ENCODE results near the gene AMDHD2. TPM values are rescaled to one million over a fixed set of nuclear protein-coding genes. Genes with fewer than 3 reads are reported as not detected.
"Not testable (repeated sequence)": the region's sequence is repeated elsewhere in the genome, so short reads cannot be mapped to it uniquely, and the experiment has no call there.

AMDHD2 gene
- total RNA-seq, 1 donor from 2014 or later, result 9.3 TPM

DNA sequence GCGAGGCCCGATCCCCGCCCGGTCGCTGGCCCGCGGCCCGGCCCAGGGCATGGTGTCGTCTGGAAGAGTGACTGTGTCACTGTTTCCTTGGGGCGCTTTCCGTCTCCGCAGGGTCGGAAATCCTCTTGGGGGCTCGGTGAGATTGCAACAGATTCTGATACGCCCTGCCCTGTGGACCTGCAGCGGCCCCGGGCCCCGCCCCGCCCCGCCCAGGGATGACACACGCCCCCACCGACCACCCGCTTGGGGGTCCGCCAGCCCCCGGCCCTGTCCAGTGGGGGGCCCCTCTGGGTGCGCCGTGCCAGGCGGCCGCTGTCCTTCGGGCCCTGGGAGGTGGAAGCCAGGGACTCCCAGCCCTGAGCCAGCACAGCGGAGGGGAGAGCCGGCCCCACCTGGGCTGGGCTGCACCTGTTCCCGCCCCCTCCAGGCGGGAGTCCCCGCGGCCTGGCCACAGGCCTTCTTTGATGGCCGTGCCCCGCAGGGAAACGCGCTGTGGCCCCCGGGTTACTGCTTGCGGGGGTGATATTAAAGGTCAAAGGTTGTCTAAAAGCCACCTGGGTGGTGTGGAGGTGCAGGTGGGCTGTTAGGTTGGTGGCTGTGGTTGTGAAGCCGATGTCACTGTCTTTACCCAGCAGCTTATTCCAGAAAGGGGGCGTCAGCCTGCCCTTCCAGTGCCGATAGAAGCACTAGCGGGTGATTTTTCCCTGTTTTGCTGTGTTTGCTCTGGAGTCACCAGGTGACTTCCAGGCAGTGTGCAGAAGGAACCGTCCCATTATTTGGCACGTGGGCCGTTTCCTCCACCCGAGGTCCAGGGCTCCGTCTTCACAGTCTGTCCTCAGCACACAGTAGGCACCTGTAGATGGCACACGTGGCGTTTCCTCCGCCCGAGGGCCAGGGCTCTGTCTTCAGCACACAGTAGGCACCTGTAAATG is 44.5 kb upstream of the AMDHD2 start:
- intact Hi-C loops (cut with micrococcal nuclease), result no loop called here
- no peaks in the 10 kb centered on the region for H3K36me3 ChIP-seq
- peak overlapping the region; percentile 79 for H3K4me3 ChIP-seq
- H3K4me1 ChIP-seq, result peaks cover 49% of the 10 kb centered on the region
- peaks cover 30% of the 10 kb centered on the region for H3K27me3 ChIP-seq (ENCODE audit: low read depth)
- H3K9me3 ChIP-seq (replicated peaks), result no peaks in the 10 kb centered on the region
- H3K27ac ChIP-seq (replicated peaks), result peak overlapping the region; percentile 91
- no peak for DNase-seq
- TF ChIP-seq, protein P1, sequence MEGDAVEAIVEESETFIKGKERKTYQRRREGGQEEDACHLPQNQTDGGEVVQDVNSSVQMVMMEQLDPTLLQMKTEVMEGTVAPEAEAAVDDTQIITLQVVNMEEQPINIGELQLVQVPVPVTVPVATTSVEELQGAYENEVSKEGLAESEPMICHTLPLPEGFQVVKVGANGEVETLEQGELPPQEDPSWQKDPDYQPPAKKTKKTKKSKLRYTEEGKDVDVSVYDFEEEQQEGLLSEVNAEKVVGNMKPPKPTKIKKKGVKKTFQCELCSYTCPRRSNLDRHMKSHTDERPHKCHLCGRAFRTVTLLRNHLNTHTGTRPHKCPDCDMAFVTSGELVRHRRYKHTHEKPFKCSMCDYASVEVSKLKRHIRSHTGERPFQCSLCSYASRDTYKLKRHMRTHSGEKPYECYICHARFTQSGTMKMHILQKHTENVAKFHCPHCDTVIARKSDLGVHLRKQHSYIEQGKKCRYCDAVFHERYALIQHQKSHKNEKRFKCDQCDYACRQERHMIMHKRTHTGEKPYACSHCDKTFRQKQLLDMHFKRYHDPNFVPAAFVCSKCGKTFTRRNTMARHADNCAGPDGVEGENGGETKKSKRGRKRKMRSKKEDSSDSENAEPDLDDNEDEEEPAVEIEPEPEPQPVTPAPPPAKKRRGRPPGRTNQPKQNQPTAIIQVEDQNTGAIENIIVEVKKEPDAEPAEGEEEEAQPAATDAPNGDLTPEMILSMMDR (IDR thresholded peaks at IDR 0.05; ENCODE audit: borderline replicate concordance), result no peak

DNA sequence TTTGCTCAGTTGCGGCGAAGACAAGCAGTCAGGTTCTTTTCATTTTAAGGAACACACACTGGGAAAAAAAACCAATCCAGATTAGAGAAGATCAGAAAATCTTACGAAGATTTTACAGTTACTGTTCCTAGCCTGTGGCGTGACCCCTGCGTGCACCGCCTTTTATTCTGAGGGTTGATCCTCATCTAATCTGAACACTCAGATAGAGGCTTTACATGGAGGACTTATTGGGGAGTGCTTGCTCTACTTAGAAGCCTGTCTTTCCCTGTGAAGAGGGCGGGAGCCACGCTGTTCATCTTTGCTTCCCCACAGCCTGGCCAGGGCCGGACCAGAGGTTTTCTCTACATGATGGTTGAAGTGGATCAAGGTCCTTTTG is 43.8 kb upstream of the AMDHD2 start:
- no peaks in the 10 kb centered on the region for H3K9me3 ChIP-seq (replicated peaks)
- peak overlapping the region; percentile 79 for H3K4me3 ChIP-seq
- no peaks in the 10 kb centered on the region for H3K36me3 ChIP-seq
- TF ChIP-seq, protein P1 (IDR thresholded peaks at IDR 0.05; ENCODE audit: borderline replicate concordance), result no peak
- no peak for DNase-seq
- no peak overlapping the region for H3K27ac ChIP-seq (replicated peaks)
- peaks cover 42% of the 10 kb centered on the region for H3K4me1 ChIP-seq
- intact Hi-C loops (cut with micrococcal nuclease), result no loop called here
- H3K27me3 ChIP-seq (ENCODE audit: low read depth), result peaks cover 23% of the 10 kb centered on the region

DNA sequence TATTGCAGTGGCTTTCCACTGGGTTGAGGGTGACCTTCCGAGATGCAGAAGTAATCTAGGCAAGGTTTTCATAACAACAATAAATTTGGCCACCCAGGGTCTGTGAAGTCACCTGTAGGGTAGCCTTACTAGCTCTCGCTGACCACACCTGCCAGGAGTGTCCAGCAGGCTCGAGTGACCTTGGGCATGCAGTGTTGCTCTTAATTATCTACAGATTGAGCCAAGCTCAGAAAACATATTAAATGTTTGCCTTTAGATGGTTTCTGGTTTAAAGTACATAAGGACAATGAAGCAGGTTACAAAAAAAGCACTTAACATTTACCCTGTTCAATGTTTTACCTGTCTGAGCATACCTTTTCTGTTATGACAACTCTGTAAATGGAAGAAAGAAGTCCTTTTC is 43.4 kb upstream of the AMDHD2 start:
- Histone ChIP-seq H3K4me1 (peaks cover 38% of the 10 kb centered on the region), H3K27me3 (ENCODE audit: low read depth) (peaks cover 19% of the 10 kb centered on the region), H3K36me3 (no peaks in the 10 kb centered on the region), H3K4me3 (no peak overlapping the region), H3K9me3 (replicated peaks) (no peaks in the 10 kb centered on the region), H3K27ac (replicated peaks) (no peak overlapping the region)
- TF ChIP-seq, protein P1 (IDR thresholded peaks at IDR 0.05; ENCODE audit: borderline replicate concordance), result no peak
- intact Hi-C loops (cut with micrococcal nuclease), result no loop called here
- no peak for DNase-seq

DNA sequence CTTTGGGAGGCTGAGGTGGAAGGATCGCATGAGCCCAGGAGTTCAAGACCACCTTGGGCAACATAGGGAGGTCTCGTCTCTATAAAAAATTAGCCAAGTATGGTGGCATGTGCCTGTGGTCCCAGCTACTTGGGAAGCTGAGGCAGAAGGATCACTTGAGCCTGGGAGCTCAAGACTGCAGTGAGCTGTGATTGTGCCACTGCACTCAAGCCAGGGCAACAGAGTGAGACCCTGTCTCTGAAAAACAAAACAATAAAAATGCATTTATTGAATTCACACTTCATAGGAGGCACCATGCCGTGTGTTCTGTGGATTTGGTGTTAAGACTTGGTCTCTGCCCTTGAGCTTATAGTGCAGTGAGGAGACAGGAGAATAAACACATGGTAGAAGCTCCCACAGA is 42.8 kb upstream of the AMDHD2 start:
- TF ChIP-seq, protein P1 (IDR thresholded peaks at IDR 0.05; ENCODE audit: borderline replicate concordance), result no peak
- intact Hi-C loops (cut with micrococcal nuclease), result no loop called here
- no peak for DNase-seq
- Histone ChIP-seq H3K9me3 (replicated peaks) (no peaks in the 10 kb centered on the region), H3K4me1 (peaks cover 34% of the 10 kb centered on the region), H3K27ac (replicated peaks) (no peak overlapping the region), H3K36me3 (no peaks in the 10 kb centered on the region), H3K4me3 (no peak overlapping the region), H3K27me3 (ENCODE audit: low read depth) (peaks cover 13% of the 10 kb centered on the region)

- H3K27ac ChIP-seq (replicated peaks), result no peak overlapping the region
- no peak for DNase-seq
- intact Hi-C loops (cut with micrococcal nuclease), result no loop called here
- H3K9me3 ChIP-seq (replicated peaks), result no peaks in the 10 kb centered on the region
- TF ChIP-seq, protein P1 (IDR thresholded peaks at IDR 0.05; ENCODE audit: borderline replicate concordance), result no peak
- peaks cover 4% of the 10 kb centered on the region for H3K27me3 ChIP-seq (ENCODE audit: low read depth)
- H3K4me3 ChIP-seq, result no peak overlapping the region
- no peaks in the 10 kb centered on the region for H3K36me3 ChIP-seq
- peaks cover 39% of the 10 kb centered on the region for H3K4me1 ChIP-seq
Observed at GRCh38 chr16:2478279-2478678, 41.9 kb upstream of the AMDHD2 start.

DNA sequence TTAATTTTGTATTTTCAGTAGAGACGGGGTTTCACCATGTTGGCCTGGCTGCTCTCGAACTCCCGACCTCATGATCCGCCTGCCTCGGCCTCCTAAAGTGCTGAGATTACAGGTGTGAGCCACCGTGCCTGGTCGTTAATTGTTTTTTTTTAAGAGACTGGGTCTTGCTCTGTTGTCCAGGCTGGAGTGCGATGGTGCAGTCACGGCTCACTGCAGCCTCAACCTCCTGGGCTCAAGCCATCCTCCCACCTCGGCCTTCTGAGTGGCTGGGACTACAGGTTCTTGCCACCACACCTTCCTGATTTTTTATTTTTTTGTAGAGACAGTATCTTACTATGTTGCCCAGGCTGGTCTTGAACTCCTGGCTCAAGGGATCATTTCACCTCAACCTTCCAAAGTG is 40.2 kb upstream of the AMDHD2 start:
- H3K27me3 ChIP-seq (ENCODE audit: low read depth); intact Hi-C loops (cut with micrococcal nuclease); DNase-seq; H3K27ac ChIP-seq (replicated peaks); H3K4me3 ChIP-seq; H3K36me3 ChIP-seq; H3K9me3 ChIP-seq (replicated peaks): not testable (repeated sequence)
- peaks cover 43% of the 10 kb centered on the region for H3K4me1 ChIP-seq

All from left ventricle myocardium inferior (tissue), 1 donor.